Neural cell (in vitro differentiated cells): Measurements from ENCODE around the gene TTC39A. TPM values are rescaled to one million over a fixed set of nuclear protein-coding genes. Genes with fewer than 3 reads are reported as not detected.

Experiments used
- H2AFZ ChIP-seq: fragments of 200-600, 300-800 bp; sonication (generic), shearing (Covaris generic); 2 replicates; pipeline ENCODE4 v1.6.0; 2014; ENCODE audit warnings: low read depth, mild to moderate bottlenecking, antibody characterized with exemption, low read length, moderate library complexity
- H3F3A ChIP-seq: fragments of 200-600 bp; shearing (Covaris generic); 2 replicates; pipeline ENCODE4 v1.6.1; 2016; ENCODE audit warnings: mild to moderate bottlenecking, moderate library complexity, mixed read lengths, antibody characterized with exemption, low read length; ENCODE audit not compliant: insufficient read depth, poor library complexity, severe bottlenecking
- H3K27ac ChIP-seq: fragments of 200-600, 300-800 bp; sonication (generic), shearing (Covaris generic); 2 replicates; pipeline ENCODE4 v1.5.1; 2014; ENCODE audit warnings: mild to moderate bottlenecking, low read length, moderate library complexity
- H3K27me3 ChIP-seq: fragments of 300-800, 200-600 bp; sonication (generic), shearing (Covaris generic); 2 replicates; pipeline ENCODE4 v1.6.0; 2014; ENCODE audit warnings: mild to moderate bottlenecking, low read depth, low read length, moderate library complexity; ENCODE audit not compliant: insufficient read depth
- H3K36me3 ChIP-seq: fragments of 300-800, 200-600 bp; sonication (generic), shearing (Covaris generic); 2 replicates; pipeline ENCODE4 v1.5.1; 2014; ENCODE audit warnings: mild to moderate bottlenecking, antibody characterized with exemption, low read length, moderate library complexity; ENCODE audit not compliant: insufficient read depth
- H3K4me2 ChIP-seq: fragments of 300-800, 200-600 bp; sonication (generic), shearing (Covaris generic); 2 replicates; pipeline ENCODE4 v1.6.0; 2014; ENCODE audit warnings: mild to moderate bottlenecking, low read length
- H3K4me3 ChIP-seq: fragments of 300-800, 200-600 bp; sonication (generic), shearing (Covaris generic); 2 replicates; pipeline ENCODE4 v1.5.1; 2014; ENCODE audit warnings: mild to moderate bottlenecking, low read length, moderate library complexity
- H3K79me2 ChIP-seq: fragments of 200-600 bp; shearing (Covaris generic); replicated peaks from 2 replicates; pipeline ENCODE4 v1.6.0; 2014; ENCODE audit warnings: mild to moderate bottlenecking, low read length, moderate library complexity; ENCODE audit not compliant: insufficient read depth
- H3K9ac ChIP-seq: fragments of 300-800, 200-600 bp; sonication (generic), shearing (Covaris generic); 2 replicates; pipeline ENCODE4 v1.6.1; 2016; ENCODE audit warnings: mild to moderate bottlenecking, low read length, mixed read lengths
- H3K9me2 ChIP-seq: fragments of 200-600 bp; shearing (Covaris generic); 2 replicates; pipeline ENCODE4 v1.6.1; 2016; ENCODE audit warnings: mild to moderate bottlenecking, low read length, mixed read lengths; ENCODE audit not compliant: insufficient read depth
- H3K9me3 ChIP-seq: fragments of 200-600, 300-800 bp; sonication (generic), shearing (Covaris generic); 2 replicates; pipeline ENCODE4 v1.6.1; 2016; ENCODE audit warnings: mild to moderate bottlenecking, mixed run types, low read length, moderate library complexity, mixed read lengths
- H4K20me1 ChIP-seq: fragments of 200-600 bp; shearing (Covaris generic); 2 replicates; pipeline ENCODE4 v1.6.1; 2016; ENCODE audit warnings: mild to moderate bottlenecking, mixed run types; ENCODE audit not compliant: insufficient read depth
- CTCF ChIP-seq: fragments of 450-650 bp; IDR thresholded peaks from 2 replicates; pipeline ENCODE4 v1.5.1; 2014; ENCODE audit warnings: antibody characterized with exemption, mild to moderate bottlenecking, moderate library complexity; ENCODE audit not compliant: poor library complexity, severe bottlenecking
- EP300 ChIP-seq: fragments of 450-650 bp; conservative IDR thresholded peaks from 2 replicates; pipeline ENCODE4 v1.6.1; 2014; ENCODE audit warnings: antibody characterized with exemption, mild to moderate bottlenecking, moderate library complexity; ENCODE audit not compliant: poor library complexity, severe bottlenecking
- EZH2 ChIP-seq: fragments of 200-600, 300-800 bp; shearing (Covaris generic), sonication (generic); IDR thresholded peaks from 2 replicates; pipeline ENCODE4 v1.6.1; 2014; ENCODE audit warnings: antibody characterized with exemption, low read length, borderline replicate concordance, mild to moderate bottlenecking; ENCODE audit not compliant: insufficient read depth, poor library complexity, severe bottlenecking
- MXI1 ChIP-seq: fragments of 450-650 bp; conservative IDR thresholded peaks from 2 replicates; pipeline ENCODE4 v1.6.1; 2014; ENCODE audit warnings: antibody characterized with exemption, mild to moderate bottlenecking; ENCODE audit not compliant: poor library complexity, severe bottlenecking
- POLR2AphosphoS5 ChIP-seq: IDR thresholded peaks from 2 replicates; pipeline ENCODE4 v1.6.1; 2012
- RAD21 ChIP-seq: fragments of 450-650 bp; conservative IDR thresholded peaks from 2 replicates; pipeline ENCODE4 v1.6.1; 2014; ENCODE audit warnings: antibody characterized with exemption, mild to moderate bottlenecking, moderate library complexity
- REST ChIP-seq: IDR thresholded peaks from 2 replicates; pipeline ENCODE4 v1.6.1; 2012; ENCODE audit warnings: borderline replicate concordance
- SMC3 ChIP-seq: fragments of 450-650 bp; conservative IDR thresholded peaks from 2 replicates; pipeline ENCODE4 v1.6.1; 2014; ENCODE audit warnings: antibody characterized with exemption, mild to moderate bottlenecking, moderate library complexity; ENCODE audit not compliant: poor library complexity
- TAF1 ChIP-seq: IDR thresholded peaks from 2 replicates; pipeline ENCODE4 v1.6.1; 2012; ENCODE audit warnings: low read depth
- polyA plus RNA-seq: library from polyadenylated mRNA; depleted of rRNA; stranded (reverse); fragments of >200 nt; gene quantifications from 2 replicates; pipeline ENCODE4 v1.2.3, GENCODE V29; 2014

The TTC39A gene
- polyA plus RNA-seq, 1 donor from 2014 or later = 1.1 TPM

GRCh38 chr1:51242546-51242945 lies 87.8 kb downstream of the TTC39A start:
- no peak overlapping the region for H3K4me2 ChIP-seq
- no peaks in the 10 kb centered on the region for H3F3A ChIP-seq
- peaks cover 91% of the 10 kb centered on the region for H3K79me2 ChIP-seq
- no peak overlapping the region for H3K4me3 ChIP-seq
- TF ChIP-seq MXI1 (no peak), EP300 (no peak), RAD21 (no peak), CTCF (no peak), EZH2 (no peak), SMC3 (no peak), TAF1 (no peak), REST (no peak), POLR2AphosphoS5 (no peak)
- H3K9me3 ChIP-seq = no peaks in the 10 kb centered on the region
- H3K9me2 ChIP-seq = no peaks in the 10 kb centered on the region
- no peaks in the 10 kb centered on the region for H3K27me3 ChIP-seq
- no peak overlapping the region for H3K27ac ChIP-seq
- no peak overlapping the region for H2AFZ ChIP-seq
- H3K36me3 ChIP-seq = no peaks in the 10 kb centered on the region
- peaks cover 10% of the 10 kb centered on the region for H4K20me1 ChIP-seq
- H3K9ac ChIP-seq = no peak overlapping the region

- Histone ChIP-seq H3K27ac (no peak overlapping the region), H3K4me2 (no peak overlapping the region), H3K79me2 (peaks cover 88% of the 10 kb centered on the region), H3K4me3 (no peak overlapping the region), H3K9me2 (no peaks in the 10 kb centered on the region), H3K9me3 (no peaks in the 10 kb centered on the region), H2AFZ (no peak overlapping the region), H3K36me3 (no peaks in the 10 kb centered on the region), H3K27me3 (no peaks in the 10 kb centered on the region), H3F3A (no peaks in the 10 kb centered on the region), H3K9ac (no peak overlapping the region), H4K20me1 (peaks cover 7% of the 10 kb centered on the region)
- TF ChIP-seq CTCF (no peak), EZH2 (no peak), SMC3 (no peak), MXI1 (no peak), REST (no peak)
These were observed 89.2 kb downstream of the TTC39A start for GRCh38 chr1:51241119-51241518.
